Endothelial cell of umbilical vein (primary cell): ENCODE data around the gene HSP90AA1. TPM values are rescaled to one million over a fixed set of nuclear protein-coding genes. Genes with fewer than 3 reads are reported as not detected.

ENCODE experiments used
- BruUV-seq: library from RNA; stranded (reverse); fragments of 400-500 nt; replicated peaks from 2 replicates; lab custom pipeline; 2021; lab: Mats Ljungman, UMichigan
- CTCF ChIA-PET: fragments of 300-600, 350-600 bp; sonication (Branson Sonifier 250); formaldehyde crosslinking; loops from one replicate; lab custom pipeline; 2021; ENCODE audit warnings: antibody characterized with exemption, inconsistent platforms; lab: Charles Lee
- POLR2A ChIA-PET: fragments of 300-600, 350-600 bp; sonication (Branson Sonifier 250); formaldehyde crosslinking; loops from one replicate; lab custom pipeline; 2021; ENCODE audit warnings: antibody characterized with exemption, inconsistent platforms; lab: Charles Lee
- DNase-seq: peaks from one replicate; pipeline ENCODE4 v3.0.0-alpha.2; 2011; ENCODE audit warnings: low read depth, low spot score
- FAIRE-seq: peaks from 2 replicates; lab custom pipeline; 2011; peaks lifted over from hg19 to GRCh38; lab: Jason Lieb, UNC
- H2AFZ ChIP-seq: 2 replicates; pipeline ENCODE4 v1.6.0; 2012; ENCODE audit warnings: low read depth, low read length, control low read depth, inconsistent platforms
- H3K27ac ChIP-seq: 2 replicates; pipeline ENCODE4 v1.5.1; 2011; ENCODE audit warnings: low read depth, mild to moderate bottlenecking, control low read depth, low read length, moderate library complexity; ENCODE audit not compliant: insufficient read depth
- H3K27me3 ChIP-seq, 2 experiments: 2 replicates each; pipeline versions ENCODE4 v1.6.0 to v1.6.1; 2011; ENCODE audit warnings: low read length in 2 of 2, mixed read lengths in 1 of 2; ENCODE audit not compliant: control insufficient read depth in 2 of 2, insufficient read depth in 2 of 2
- H3K36me3 ChIP-seq, 2 experiments: 2 replicates in 1 of 2; 3 replicates in 1 of 2; pipeline ENCODE4 v1.5.1; 2011; ENCODE audit warnings: low read length in 2 of 2, mild to moderate bottlenecking in 1 of 2, moderate library complexity in 1 of 2; ENCODE audit not compliant: control insufficient read depth in 2 of 2, insufficient read depth in 2 of 2; ENCODE audit errors: extremely low read depth in 1 of 2
- H3K4me1 ChIP-seq: 3 replicates; pipeline ENCODE4 v1.5.1; 2011; ENCODE audit warnings: mild to moderate bottlenecking, low read length; ENCODE audit not compliant: control insufficient read depth, insufficient read depth; ENCODE audit errors: extremely low read depth
- H3K4me2 ChIP-seq: 2 replicates; pipeline ENCODE4 v1.6.1; 2011; ENCODE audit warnings: low read length, control low read depth, mixed read lengths; ENCODE audit not compliant: insufficient read depth
- H3K4me3 ChIP-seq, 3 experiments: fragments of 200-600 bp in 1 of 3; sonication (generic), shearing (Covaris generic) in 1 of 3; replicated peaks in 1 of 3; 2 replicates each; pipeline ENCODE4 v1.5.1; 2011 to 2016; ENCODE audit warnings: control low read depth in 3 of 3, low read length in 3 of 3, mild to moderate bottlenecking in 2 of 3, inconsistent platforms in 1 of 3, low read depth in 1 of 3, moderate library complexity in 1 of 3; ENCODE audit not compliant: insufficient read depth in 1 of 3
- H3K79me2 ChIP-seq: 2 replicates; pipeline ENCODE4 v1.6.0; 2012; ENCODE audit warnings: low read length, inconsistent platforms; ENCODE audit not compliant: control insufficient read depth, insufficient read depth
- H3K9ac ChIP-seq: replicated peaks from 2 replicates; pipeline ENCODE3; 2011; ENCODE audit warnings: low read length, control low read depth; ENCODE audit not compliant: insufficient read depth; ENCODE audit errors: extremely low read depth
- H3K9me1 ChIP-seq: replicated peaks from 3 replicates; pipeline ENCODE4 v1.6.0; 2011; ENCODE audit warnings: mild to moderate bottlenecking, low read length; ENCODE audit not compliant: control insufficient read depth, insufficient read depth; ENCODE audit errors: extremely low read depth
- H3K9me3 ChIP-seq: replicated peaks from 2 replicates; pipeline ENCODE4 v1.5.1; 2012; ENCODE audit warnings: low read length, inconsistent platforms; ENCODE audit not compliant: control insufficient read depth, insufficient read depth
- H4K20me1 ChIP-seq: replicated peaks from 2 replicates; pipeline ENCODE3; 2011; ENCODE audit warnings: mild to moderate bottlenecking, low read length; ENCODE audit not compliant: control insufficient read depth, insufficient read depth; ENCODE audit errors: extremely low read depth
- EZH2 ChIP-seq: IDR thresholded peaks from 2 replicates; pipeline ENCODE4 v1.6.1; 2012; ENCODE audit warnings: borderline replicate concordance, low read depth, mild to moderate bottlenecking, moderate library complexity, low read length, inconsistent platforms; ENCODE audit not compliant: severe bottlenecking
- FOS ChIP-seq: IDR thresholded peaks from 2 replicates; pipeline ENCODE4 v1.6.1; 2011; ENCODE audit warnings: mild to moderate bottlenecking, low read length, moderate library complexity, borderline replicate concordance; ENCODE audit not compliant: insufficient read depth
- GATA2 ChIP-seq: IDR thresholded peaks from 2 replicates; pipeline ENCODE4 v1.7.0; 2011; ENCODE audit warnings: low read depth, mild to moderate bottlenecking, moderate library complexity, mixed read lengths, low read length; ENCODE audit not compliant: insufficient read length, insufficient read depth
- JUN ChIP-seq: IDR thresholded peaks from 2 replicates; pipeline ENCODE4 v1.6.1; 2011; ENCODE audit warnings: borderline replicate concordance, low read depth; ENCODE audit not compliant: insufficient read length, insufficient read depth
- MYC ChIP-seq: IDR thresholded peaks from one replicate; pipeline ENCODE4 v1.6.1; 2011; ENCODE audit warnings: mild to moderate bottlenecking, low read depth, low read length
- POLR2A ChIP-seq: IDR thresholded peaks from 2 replicates; pipeline ENCODE4 v1.6.1; 2012; ENCODE audit warnings: low read depth, mild to moderate bottlenecking, control low read depth, low read length
- POLR2AphosphoS5 ChIP-seq: IDR thresholded peaks from 2 replicates; pipeline ENCODE4 v1.6.1; 2012; ENCODE audit warnings: low read depth, mild to moderate bottlenecking, control low read depth, low read length, moderate library complexity; ENCODE audit not compliant: insufficient read depth
- dilution Hi-C: fragments of 300-500 bp; cut with MboI; formaldehyde crosslinking; loops from one replicate; pipeline ENCODE4 v1.15.0; 2019; ENCODE audit warnings: low sequenced_read_pairs; ENCODE audit not compliant: extremely low pct_ligation_motif_present
- intact Hi-C: fragments of 100-400 bp; cut with micrococcal nuclease; formaldehyde crosslinking; loops from one replicate; pipeline ENCODE4 v1.10.0; 2022
- polyA plus RNA-seq, 4 experiments: library from polyadenylated mRNA; depleted of rRNA in 3 of 4; stranded (reverse) in 3 of 4; unstranded in 1 of 4; fragments of >200 nt; gene quantifications; 2 replicates each; pipeline versions ENCODE4 v1.2.1 to v1.2.3, GENCODE V29; 2011 to 2012; ENCODE audit warnings: missing spikeins in 1 of 4
- total RNA-seq: library from RNA; stranded (reverse); gene quantifications from 2 replicates; pipeline ENCODE4 v1.2.3, GENCODE V29; 2021
- TF ChIP-seq, protein P1 (sequence below), 2 donors: IDR thresholded peaks; 1 replicate in 1 of 2; 2 replicates in 1 of 2; pipeline ENCODE4 v1.5.1; 2011; ENCODE audit warnings: low read length in 2 of 2, mild to moderate bottlenecking in 2 of 2, moderate library complexity in 2 of 2, control low read depth in 1 of 2, inconsistent platforms in 1 of 2, low read depth in 1 of 2; ENCODE audit not compliant: insufficient read depth in 1 of 2; ENCODE audit errors: extremely low read depth in 1 of 2
- TF ChIP-seq, protein P2 (sequence below): IDR thresholded peaks from 2 replicates; pipeline ENCODE4 v1.6.1; 2011; ENCODE audit not compliant: insufficient read depth, insufficient read length

HSP90AA1 gene
- total and polyA plus RNA-seq, 2 donors (not counting 3 experiments of a cell fraction or from before 2014, with no cell fraction given), result 266 to 540 TPM

DNA sequence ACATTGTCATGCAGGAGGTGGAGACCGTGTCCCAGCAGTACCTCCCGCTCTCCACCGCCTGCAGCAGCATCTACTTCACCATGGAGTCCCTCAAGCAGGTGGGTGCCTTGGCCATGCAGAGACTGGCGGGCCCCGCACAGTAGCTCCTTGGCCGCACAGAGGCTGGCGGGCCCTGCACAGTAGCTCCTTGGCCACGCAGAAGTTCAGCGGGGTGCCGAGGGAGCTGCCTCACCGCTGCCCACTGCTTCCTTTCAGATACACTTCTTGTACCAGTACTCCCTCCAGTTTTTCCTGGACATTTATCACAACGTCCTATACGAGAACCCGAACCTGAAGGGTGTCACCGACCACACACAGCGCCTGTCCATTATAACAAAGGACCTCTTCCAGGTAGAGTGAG lies 47.7 kb downstream of the HSP90AA1 start:
- Histone ChIP-seq H3K9me1 (no peaks in the 10 kb centered on the region), H3K4me1 (no peaks in the 10 kb centered on the region), H2AFZ (no peak overlapping the region), H3K79me2 (no peaks in the 10 kb centered on the region), H3K4me3 (no peak overlapping the region), H4K20me1 (no peaks in the 10 kb centered on the region), H3K9me3 (no peaks in the 10 kb centered on the region), H3K4me2 (no peak overlapping the region), H3K27ac (no peak overlapping the region), H3K9ac (no peak overlapping the region), H3K27me3 (no peaks in the 10 kb centered on the region), H3K36me3 (peaks cover 55 to 77% of the 10 kb centered on the region in 2 experiments)
- no peak for FAIRE-seq
- no peak for DNase-seq
- dilution Hi-C loops, result no loop called here
- TF ChIP-seq, protein P1, sequence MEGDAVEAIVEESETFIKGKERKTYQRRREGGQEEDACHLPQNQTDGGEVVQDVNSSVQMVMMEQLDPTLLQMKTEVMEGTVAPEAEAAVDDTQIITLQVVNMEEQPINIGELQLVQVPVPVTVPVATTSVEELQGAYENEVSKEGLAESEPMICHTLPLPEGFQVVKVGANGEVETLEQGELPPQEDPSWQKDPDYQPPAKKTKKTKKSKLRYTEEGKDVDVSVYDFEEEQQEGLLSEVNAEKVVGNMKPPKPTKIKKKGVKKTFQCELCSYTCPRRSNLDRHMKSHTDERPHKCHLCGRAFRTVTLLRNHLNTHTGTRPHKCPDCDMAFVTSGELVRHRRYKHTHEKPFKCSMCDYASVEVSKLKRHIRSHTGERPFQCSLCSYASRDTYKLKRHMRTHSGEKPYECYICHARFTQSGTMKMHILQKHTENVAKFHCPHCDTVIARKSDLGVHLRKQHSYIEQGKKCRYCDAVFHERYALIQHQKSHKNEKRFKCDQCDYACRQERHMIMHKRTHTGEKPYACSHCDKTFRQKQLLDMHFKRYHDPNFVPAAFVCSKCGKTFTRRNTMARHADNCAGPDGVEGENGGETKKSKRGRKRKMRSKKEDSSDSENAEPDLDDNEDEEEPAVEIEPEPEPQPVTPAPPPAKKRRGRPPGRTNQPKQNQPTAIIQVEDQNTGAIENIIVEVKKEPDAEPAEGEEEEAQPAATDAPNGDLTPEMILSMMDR (IDR thresholded peaks at IDR 0.05; ENCODE audit: extremely low read depth in 1 of 2, insufficient read depth in 1 of 2, low read depth in 1 of 2, low read length in 2 of 2), result no peak
- TF ChIP-seq FOS (no peak), MYC (no peak), POLR2AphosphoS5 (no peak), GATA2 (no peak), EZH2 (no peak), POLR2A (no peak), JUN (no peak)
- TF ChIP-seq, protein P2, sequence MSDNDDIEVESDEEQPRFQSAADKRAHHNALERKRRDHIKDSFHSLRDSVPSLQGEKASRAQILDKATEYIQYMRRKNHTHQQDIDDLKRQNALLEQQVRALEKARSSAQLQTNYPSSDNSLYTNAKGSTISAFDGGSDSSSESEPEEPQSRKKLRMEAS, result no peak
- POLR2A ChIA-PET, result no interaction called here
- intact Hi-C loops, result no loop called here
- BruUV-seq, result no TSS peak
- CTCF ChIA-PET, result no interaction called here
